Suprapubic skin (tissue), 4 donors: Measurements from ENCODE around the gene SHC3.

Experiments used
- EP300 ChIP-seq: sonication (generic); formaldehyde crosslinking; IDR thresholded peaks from one replicate; pipeline ENCODE4 v1.6.1; 2017; ENCODE audit warnings: antibody characterized with exemption
- POLR2A ChIP-seq, 2 donors: fragments of 450-650 bp; IDR thresholded peaks; one replicate each; pipeline ENCODE4 v1.6.1; 2017; ENCODE audit warnings: antibody characterized with exemption in 2 of 2, mild to moderate bottlenecking in 2 of 2, moderate library complexity in 2 of 2
- POLR2AphosphoS5 ChIP-seq, 3 donors: sonication (generic); formaldehyde crosslinking; IDR thresholded peaks; one replicate each; pipeline ENCODE4 v1.6.1; 2017; ENCODE audit warnings: antibody characterized with exemption in 3 of 3
- TF ChIP-seq, protein P1 (sequence below), 2 donors: fragments of 200-600 bp in 1 of 2; fragments of 450-650 bp in 1 of 2; sonication (generic) in 1 of 2; IDR thresholded peaks; one replicate each; pipeline ENCODE4 v1.5.1; 2016 to 2019; ENCODE audit warnings: antibody characterized with exemption in 2 of 2, mild to moderate bottlenecking in 1 of 2, moderate library complexity in 1 of 2

DNA sequence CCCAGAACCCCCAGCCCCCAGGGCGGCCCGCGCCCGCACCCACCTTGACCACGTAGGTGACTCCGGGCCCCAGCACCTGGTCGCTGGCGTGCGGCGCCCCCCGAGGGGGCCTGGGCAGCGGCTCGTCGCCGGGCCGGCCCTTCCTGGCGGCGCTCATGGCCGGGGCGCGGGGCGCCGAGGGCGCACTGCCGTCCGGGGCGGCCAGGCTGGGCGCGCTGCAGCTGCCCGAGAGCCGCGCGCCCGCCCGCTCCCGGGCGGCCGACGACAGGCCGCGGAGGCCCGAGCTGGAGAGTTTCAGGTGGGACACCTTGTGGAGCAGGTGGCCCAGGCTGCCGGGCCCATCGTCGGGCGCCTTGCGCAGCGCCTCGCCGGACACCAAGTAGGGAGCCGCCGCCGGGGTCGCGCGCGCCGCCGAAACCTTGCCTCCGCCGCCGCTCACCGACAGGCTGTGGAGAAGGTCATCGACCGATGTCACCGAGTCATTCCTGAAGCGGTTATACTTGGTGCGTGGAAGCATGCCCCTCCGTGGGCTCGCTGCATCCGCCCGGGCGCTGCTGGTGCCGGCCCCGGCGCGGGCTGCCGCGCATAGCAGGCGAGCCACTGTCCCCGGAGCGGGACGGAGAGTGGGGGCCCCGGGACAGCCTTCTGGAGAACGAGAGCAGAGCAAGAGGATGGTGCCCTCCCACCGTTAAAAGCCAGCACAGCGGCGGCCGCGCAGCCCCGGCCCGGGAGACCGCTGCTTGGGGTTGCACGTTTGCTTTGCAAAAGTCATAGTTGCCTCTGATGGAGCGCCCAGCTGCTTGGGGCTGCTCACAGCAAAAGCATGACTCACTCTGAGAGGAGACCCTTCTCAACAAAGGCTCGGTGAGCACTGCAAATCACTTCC, at the start of gene SHC3:
- TF ChIP-seq POLR2A (IDR thresholded peaks at IDR 0.05) = no peak
- TF ChIP-seq, protein P1, sequence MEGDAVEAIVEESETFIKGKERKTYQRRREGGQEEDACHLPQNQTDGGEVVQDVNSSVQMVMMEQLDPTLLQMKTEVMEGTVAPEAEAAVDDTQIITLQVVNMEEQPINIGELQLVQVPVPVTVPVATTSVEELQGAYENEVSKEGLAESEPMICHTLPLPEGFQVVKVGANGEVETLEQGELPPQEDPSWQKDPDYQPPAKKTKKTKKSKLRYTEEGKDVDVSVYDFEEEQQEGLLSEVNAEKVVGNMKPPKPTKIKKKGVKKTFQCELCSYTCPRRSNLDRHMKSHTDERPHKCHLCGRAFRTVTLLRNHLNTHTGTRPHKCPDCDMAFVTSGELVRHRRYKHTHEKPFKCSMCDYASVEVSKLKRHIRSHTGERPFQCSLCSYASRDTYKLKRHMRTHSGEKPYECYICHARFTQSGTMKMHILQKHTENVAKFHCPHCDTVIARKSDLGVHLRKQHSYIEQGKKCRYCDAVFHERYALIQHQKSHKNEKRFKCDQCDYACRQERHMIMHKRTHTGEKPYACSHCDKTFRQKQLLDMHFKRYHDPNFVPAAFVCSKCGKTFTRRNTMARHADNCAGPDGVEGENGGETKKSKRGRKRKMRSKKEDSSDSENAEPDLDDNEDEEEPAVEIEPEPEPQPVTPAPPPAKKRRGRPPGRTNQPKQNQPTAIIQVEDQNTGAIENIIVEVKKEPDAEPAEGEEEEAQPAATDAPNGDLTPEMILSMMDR (IDR thresholded peaks at IDR 0.05) = no peak
- TF ChIP-seq POLR2AphosphoS5 (IDR thresholded peaks at IDR 0.05) = no peak
- no peak for TF ChIP-seq EP300
